ENCODE measurements around the gene CMPK1.
"Not testable (repeated sequence)": the region's sequence is repeated elsewhere in the genome, so short reads cannot be mapped to it uniquely, and the experiment has no call there.

Gene CMPK1

DNA sequence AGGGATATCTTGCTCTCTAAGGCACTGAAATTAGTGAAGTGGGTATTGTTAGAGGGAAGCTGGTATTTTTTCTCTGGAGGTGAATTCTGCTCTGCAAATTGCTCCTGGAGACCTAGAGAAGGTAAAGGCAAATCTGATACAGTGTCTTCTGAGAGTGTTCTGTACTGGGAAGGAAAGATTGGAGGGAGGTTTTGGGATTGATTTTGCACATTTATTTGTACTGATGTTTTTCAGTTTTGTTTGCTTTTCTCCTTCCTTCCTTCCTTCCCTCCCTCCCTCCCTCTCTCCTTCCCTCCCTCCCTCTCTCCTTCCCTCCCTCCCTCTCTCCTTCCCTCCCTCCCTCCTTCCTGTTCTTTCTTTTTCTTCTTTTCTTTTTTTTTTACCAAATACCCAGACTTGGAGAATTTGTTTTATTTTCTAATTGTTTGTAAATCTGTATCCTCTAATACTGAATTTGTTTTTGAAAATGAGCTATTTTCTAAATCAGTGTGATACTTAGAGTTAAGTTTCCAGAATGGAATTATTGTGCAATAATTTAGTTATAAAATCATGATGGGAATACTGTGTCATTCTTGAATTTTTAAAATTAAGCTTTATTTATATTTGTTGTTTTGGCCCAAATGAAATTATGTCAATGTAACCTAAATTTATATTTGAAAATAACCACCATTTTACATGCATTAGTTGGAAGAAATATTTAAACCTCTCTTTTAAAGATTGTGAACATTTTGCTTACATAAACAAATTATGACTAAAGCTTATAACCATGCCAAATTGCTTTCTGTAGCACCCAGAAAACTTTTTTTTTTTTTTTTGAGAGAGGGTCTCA is 4.9 kb downstream of the CMPK1 start:
- no peak for DNase-seq (ENCODE audit: low spot score)

DNA sequence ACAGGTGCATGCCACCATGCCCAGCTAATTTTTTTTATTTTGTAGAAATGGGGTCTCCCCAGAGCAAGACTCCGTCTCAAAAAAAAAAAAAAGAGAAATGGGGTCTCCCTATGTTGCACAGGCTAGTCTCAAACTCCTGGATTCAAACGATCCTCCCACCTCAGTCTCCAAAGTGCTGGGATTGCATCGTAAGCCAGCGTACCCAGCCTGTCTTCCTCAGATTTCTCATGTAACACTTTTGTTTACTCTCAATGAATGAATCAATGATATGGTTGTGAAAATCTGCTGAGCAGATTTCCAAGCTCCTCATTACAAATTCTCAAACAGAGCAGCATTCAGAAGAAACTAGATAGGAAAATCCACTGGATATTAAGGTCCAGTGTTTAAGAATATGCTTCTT is 6.6 kb downstream of the CMPK1 start:
- DNase-seq (ENCODE audit: low spot score) = no peak

DNA sequence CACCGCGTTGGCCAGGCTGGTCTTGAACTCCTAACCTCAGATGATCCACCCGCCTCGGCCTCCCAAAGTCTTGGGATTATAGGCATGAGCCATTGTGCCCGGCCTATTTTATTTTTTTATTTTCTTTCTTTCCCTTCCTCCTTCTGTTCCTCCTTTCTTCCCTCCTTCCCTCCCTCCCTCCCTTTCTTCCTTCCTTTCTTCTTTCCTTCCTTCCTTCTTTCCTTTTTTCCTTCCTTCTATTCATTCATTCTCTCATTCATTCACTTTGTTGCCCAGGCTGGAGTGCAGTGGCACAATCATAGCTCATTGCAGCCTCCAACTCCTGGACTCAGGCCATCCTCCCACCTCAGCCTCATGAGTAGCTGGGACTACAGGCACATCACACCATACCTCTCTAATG is 13.4 kb downstream of the CMPK1 start:
- DNase-seq (ENCODE audit: low spot score) = not testable (repeated sequence)

DNA sequence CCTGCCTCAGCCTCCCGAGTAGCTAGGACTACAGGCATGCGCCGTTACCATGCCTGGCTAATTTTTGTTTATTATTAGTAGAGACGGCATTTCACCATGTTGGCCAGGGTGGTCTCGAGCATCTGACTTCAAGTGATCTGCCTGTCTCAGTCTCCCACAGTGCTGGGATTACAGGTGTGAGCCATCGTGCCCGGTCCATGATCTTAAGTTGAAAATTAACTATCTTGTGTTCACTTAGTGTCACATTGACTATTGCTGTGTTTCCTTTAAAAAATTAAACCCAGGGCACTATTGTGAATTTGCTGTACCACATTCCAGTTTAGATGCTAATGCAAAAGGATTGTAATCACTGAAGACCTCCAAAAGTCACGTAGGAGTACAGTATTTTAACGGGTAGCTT is 14.1 kb downstream of the CMPK1 start:
- no peak for DNase-seq (ENCODE audit: low spot score)

DNA sequence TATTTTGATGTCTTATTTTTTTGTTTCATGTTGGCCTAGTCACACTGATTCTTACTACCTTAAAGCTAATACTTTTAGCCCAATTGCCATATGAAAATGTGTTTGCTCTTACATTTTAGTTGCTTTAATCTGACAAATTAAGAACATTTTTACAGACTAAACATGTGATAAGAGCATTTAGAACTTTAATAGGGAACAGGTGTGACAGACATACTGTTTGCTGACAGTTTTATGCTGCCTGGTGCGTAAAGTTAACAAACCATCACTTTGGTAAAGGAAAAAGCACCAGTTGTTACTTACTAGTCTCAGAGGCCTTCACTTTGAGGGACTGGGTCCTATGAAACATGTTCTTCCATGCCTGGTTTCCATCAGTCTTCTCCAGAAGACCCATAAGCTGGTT is 14.7 kb downstream of the CMPK1 start:
- DNase-seq (ENCODE audit: low spot score) = no peak

DNA sequence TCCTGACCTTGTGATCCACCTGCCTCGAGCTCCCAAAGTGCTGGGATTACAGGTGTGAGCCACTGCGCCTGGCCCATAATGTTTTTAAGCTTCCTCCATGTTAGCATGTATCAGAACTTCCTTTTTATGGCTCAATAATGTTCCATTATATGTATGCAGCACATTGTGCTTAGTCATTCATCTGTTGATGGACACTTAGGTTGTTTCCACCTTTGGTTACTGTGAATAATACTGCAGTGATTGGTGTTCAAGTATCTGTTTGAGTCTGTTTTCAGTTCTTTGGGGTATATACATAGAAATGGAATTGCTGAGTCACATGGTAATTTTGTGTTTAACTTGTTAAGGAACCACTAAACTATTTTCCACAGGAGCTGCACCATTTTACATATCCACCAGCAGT is 17.7 kb downstream of the CMPK1 start:
- no peak for DNase-seq (ENCODE audit: low spot score)

DNA sequence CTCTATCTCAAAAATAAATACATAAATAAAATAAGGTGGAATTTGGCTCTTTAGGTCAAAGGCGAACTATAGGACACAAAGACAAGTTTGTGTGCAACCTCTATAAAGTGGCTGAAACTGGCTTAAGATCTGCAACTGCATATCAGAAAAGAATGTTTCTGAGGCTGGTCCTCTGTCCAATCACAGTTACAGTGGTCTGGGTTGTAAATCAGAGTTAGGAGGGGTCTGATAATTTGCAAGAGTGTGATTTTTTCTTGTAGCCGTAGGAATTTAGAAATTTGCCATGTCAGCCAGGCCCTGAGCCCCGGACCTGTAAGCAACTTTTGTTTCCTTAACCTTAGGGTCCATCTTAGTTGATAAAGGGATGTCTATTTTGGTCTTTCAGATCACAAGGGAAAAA is 27.8 kb downstream of the CMPK1 start:
- no peak for DNase-seq (ENCODE audit: low spot score)

DNA sequence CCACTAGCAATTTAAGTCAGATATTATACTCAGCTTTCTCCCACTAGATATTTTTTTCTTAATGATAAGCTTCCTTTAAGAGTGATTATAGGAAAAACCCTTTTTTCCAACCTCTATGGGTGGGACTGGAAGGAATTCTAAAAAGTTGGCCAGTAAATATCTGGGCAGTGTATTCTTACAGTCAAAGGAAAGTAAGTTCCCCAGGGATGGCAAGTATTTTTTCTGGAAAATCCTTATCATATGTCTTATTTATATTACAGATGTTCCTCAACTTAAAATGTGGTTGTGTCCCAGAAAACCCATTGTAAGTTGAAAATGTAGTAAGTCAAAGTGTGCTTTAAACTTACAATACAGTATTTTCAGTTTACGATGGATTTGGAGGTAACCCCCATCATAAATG is 29.2 kb downstream of the CMPK1 start:
- DNase-seq (ENCODE audit: low spot score) = no peak

DNA sequence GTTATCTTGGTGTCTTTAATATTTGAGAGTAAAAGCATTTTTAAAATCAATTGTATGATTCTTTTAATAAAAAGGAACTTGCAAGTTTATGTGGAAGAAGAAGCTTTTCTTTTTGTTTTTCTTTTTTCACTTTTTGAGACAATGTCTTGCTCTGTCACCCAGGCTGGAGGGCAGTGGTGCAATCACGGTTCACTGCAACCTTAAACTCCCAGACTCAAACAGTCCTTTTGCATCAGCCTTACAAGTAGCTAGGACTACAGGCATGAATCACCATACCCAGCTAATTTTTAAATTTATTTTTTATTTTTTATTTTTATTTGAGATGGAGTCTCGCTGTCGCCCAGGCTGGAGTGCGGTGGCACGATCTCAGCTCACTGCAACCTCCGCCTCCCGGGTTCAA is 34.1 kb downstream of the CMPK1 start:
- no peak for DNase-seq (ENCODE audit: low spot score)

DNA sequence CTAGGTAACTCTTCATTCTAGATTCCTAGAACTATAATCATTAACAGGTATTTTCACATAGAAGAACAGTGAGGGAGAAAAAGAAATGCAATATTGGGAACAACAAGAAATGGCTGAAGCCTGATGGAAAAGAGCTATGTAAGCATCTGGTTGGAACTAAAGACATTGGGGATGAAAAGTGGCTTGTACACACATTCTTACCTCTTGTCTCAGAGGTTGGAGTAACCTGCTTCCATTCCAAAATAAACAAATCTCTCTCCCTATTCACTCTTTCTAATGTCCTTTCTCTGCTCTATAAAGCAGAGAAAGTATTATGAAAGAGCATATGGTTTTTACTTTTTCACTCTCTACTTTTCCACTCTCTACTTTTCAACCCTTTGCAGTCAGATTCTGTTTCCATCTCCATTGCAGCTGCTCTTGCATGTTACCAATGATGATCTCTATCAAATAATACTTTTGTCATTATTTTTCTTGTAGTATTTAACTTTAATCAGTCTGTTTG is 37.5 kb downstream of the CMPK1 start:
- DNase-seq (ENCODE audit: low spot score) = no peak

DNA sequence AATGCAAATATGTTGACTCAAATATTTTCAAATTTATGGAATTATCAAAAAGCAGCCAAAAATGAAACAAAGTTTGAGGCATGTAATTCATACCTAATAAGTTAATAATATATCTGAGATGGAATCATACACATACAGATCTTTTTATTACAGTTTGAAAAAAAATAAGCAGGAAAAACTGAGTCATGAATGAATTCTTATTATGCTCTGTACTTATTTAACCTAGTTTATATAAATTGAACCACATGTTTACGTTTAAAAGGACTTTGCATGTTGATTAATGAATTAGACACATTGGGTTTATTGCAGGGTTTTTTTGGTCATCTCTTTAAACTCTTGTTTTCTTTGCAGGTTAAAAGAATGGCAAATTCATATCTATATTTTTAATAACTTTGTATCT is 40.9 kb downstream of the CMPK1 start:
- no peak for DNase-seq (ENCODE audit: low spot score)

DNA sequence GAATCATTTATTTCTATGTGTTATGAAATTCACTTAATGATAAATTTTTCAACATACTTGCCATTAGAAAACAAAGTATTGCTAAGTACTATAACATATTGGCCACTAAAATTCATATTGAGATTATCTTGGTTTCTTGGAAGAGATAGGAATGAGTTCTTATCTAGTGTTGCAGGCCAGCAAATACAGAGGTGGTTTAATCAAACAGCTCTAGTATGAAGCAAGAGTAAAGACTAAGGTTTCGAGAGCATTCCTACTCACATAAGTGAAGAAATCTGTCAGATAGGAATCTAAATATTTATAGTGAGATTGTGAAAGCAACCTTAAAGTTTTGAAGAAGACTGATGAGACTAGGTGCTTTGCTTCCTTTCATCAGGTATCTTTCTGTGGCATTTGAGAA is 44.6 kb downstream of the CMPK1 start:
- no peak for DNase-seq (ENCODE audit: low spot score)

DNA sequence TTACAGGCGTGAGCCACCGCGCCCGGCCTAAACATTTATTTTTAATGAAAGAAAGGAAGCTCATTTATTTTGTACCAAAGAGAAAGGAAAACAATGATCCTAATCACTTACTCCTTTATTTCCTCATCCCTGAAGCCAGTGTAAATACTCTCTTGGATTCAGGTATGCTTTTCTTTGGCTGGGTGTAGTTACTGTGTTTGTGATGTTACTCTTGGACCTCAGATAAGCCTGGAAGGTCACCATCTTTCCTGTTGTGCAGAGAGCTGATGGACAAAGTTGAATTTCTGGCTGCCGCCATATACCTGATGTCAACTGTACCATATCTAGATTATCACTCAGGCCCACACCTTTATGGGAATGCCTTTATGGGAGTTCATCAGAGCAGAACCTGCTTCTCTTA is 47.1 kb downstream of the CMPK1 start:
- DNase-seq (ENCODE audit: low spot score) = no peak

DNA sequence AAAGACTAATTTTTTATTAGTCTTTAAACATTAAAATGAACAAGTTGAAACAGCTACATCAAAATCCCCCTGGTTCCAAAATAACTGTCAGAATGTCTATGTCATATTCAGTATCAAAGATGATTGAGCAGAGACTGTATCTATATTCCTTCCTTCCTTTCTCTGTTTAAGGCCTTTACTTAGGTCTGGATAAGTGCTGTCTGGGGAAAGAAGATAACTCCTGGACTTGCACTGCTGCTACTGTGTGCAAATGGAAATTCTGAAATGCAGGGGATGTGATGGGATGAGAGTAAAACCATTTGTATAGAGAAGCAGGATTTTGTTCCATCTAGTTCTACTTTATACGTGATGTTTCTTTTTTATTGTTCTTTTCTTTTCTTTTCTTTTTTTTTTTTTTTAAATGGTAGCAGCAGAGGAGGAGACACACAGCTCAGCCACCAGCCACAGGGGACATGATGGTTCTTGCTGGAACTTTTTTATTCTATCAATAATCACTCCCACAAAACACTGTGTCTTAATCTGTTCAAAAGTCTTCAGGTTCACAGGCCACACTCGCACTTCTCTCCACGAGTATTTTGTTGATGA is 48.9 kb downstream of the CMPK1 start:
- no peak for DNase-seq (ENCODE audit: low spot score)

DNA sequence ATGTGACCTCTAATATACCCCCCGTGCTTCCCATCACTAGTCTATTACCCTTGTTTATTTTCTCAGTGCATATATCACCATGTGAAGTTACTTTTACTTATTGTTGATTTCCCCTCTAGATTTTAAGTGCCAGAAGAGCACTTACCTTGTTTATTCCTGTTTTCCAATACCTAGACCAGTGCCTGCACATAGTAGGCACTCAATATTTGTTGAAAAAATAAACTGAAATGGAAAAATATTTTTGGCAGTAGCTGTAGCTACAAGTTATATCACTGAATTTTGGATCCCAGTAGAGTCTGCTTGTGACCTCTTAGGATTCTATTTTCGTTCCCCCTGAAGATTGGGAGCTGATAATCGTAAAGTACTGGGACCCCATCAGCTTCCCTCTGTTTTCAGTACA is 50.5 kb downstream of the CMPK1 start:
- no peak for DNase-seq (ENCODE audit: low spot score)

DNA sequence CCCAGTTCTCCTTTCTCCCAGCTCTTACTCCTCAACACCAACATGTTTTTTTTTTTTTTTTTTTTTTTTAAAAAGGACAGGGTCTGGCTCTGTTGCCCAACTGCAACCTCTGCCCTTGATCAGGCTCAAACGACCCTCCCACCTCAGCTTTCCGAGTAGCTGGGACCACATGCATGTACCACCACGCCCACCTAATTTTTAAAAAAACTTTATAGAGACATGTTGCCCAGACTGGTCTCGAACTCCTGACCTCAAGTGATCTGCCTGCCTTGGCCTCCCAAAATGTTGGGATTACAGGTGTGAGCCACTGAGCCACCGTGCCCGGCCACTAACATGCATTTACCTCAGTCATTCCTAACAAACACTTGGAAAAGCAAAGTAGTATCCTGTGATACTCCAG is 51.4 kb downstream of the CMPK1 start:
- no peak for DNase-seq (ENCODE audit: low spot score)

DNA sequence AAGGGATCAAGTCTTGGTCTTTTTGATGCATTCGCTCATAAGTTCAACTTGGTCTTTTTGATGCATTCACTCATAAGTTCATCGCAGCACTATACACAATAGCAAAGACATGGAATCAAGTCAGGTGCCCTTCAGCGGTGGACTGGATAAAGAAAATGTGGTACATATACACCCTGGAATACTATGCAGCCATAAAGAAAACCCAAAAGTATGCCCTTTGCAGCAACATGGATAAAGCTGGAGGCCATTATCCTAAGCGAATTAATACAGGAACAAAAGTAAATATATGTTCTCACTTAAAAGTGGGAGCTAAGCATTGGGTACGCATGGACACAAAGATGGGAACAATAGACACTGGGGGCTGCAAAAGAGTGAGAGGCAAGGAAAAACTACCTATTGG is 52.7 kb downstream of the CMPK1 start:
- DNase-seq (ENCODE audit: low spot score) = no peak

DNA sequence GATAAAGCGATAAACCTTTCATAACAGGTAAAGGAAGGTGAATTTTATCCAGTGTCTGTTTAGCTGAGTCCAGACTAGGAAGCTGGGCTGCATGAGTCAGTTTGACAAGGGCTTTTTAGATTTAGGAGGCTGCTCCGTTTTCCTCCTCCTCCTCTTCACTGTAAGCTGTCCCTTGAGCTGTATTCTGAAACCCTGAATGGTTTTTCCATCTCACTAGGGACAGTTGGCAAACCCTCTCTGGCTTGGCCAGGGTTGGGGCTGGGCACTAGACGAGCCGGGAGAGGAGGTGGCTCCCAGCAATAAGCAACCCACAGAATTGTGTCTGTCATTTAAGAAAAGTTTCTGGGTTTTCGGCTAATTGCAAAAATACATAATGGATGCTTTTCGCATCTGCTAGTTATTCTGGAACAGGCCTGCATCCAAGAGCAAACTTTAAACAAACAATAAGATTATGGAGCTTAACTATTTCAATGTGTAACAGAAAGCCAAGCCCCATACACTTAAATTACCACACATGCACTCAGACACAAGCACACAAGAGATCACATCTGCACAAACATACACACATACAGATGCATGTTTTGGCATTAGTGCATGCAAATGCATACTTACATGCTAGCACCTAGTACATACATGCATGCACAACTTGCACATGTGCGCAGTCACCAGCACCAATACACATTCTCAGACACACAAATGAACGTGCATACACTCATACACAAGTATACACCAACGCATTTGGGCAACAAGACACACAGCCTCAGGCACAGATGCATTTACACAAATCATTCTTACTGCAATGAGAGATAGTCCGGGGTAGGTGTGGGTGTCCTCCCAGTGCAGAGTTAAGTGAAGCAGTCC is 54.7 kb downstream of the CMPK1 start:
- no peak for DNase-seq (ENCODE audit: low spot score)

DNA sequence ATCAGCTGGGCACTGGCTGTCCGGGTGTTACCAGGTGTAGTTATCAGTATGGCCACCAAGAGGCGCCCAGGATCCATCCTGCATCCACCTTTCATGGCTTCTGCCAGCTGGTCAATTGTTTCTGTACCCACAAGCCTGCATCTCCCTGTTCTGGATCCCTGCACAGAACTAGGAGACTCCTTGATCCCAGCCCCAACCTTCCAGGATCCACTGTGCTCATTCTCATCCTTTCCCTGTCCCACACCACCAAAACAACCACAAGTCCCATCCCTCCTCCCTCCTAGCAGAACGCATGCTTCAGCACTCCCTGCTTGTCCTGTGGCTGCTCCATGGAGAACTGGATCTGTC is 55.3 kb downstream of the CMPK1 start:
- DNase-seq (ENCODE audit: low spot score) = peak; percentile 53

DNA sequence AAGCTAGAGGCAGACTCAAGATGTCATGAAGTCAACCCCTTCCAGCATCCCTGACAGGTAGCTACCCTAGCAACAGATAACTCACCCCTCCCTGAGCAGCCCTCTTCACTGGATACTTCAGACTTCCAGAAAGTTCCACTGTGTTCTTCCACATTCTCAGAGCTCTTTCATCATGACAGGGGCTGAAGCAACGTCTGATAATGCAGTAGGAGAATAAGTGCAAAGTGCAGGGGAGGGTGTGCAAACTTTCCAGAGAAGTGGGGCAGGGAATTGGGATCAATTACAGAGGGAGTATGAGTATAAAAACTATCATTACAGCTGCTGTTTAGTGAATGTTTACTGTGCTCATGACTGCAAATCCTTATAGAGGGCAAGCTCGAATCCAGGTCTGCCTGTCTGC is 56.1 kb downstream of the CMPK1 start:
- no peak for DNase-seq (ENCODE audit: low spot score)

DNA sequence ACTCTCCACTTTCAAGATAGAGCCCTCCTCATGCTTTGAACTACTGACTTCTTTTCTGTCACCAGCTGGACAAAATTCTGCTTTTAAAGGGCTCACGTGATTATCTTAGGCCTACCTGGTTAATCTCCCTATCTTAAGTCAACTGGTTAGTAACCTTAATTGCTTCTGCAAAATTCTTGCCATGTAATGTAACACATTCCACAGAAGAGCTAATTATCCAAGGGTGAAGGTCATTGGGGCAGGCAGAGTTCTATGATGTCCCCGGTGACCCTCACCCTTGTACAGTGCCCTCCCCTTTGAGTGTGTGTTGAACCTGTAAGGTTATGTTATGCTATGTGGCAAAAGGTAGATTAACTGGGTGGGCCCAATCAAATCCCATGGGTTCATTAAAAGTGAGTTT is 57.3 kb downstream of the CMPK1 start:
- no peak for DNase-seq (ENCODE audit: low spot score)

DNA sequence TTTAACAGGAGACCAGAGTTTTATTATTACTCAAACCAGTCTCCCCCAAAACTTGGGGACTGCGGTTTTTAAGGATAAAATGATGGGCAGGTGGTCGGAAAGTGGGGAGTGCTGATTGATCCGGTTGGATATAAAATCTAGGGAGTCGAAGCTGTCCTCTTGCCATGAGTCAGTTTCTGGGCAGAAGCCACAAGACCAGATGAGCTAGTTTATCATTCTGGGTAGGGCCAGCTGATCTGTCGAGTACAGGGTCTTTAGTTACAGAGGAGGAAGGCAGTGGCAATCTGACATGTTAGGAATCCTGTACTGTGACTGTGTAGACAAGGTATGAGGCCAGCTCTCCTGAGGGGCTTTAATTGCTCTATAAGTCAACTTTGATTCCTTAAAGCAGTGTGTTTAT is 59.6 kb downstream of the CMPK1 start:
- no peak for DNase-seq (ENCODE audit: low spot score)

DNA sequence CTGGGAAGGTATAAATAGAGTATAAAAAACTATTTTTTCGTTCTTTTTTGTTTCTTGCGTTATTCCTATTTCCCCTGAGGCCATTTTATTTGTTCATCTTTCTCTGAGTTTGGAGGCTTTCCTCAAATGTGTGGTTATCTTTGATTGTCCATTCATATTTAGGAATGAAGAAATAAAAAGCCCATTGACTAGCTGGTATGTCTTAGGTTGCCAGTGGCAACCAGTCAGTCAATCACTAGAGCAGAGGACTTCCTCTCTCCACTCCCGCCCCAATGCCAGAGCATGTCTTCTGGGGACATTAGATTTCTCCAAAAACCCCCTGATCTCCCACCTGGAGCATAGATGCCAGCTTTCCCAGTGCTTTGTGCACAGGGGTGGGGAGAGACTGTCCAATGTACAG is 61.8 kb downstream of the CMPK1 start:
- DNase-seq (ENCODE audit: low spot score) = no peak
